Mesenchymal stem cell (in vitro differentiated cells and primary cell): Measurements from ENCODE around the gene NDUFA11.

Experiments used
- DNase-seq: peaks from one replicate; pipeline ENCODE4 v3.0.0-alpha.2; 2013
- H2AFZ ChIP-seq: one replicate; pipeline ENCODE4 v1.6.1; 2013; ENCODE audit warnings: low read depth, mild to moderate bottlenecking, control low read depth, inconsistent platforms, low read length, moderate library complexity
- H2AK5ac ChIP-seq: 2 replicates; pipeline ENCODE4 v1.6.1; 2013; ENCODE audit warnings: low read length, moderate library complexity, mild to moderate bottlenecking, inconsistent platforms; ENCODE audit not compliant: severe bottlenecking
- H2BK120ac ChIP-seq: one replicate; pipeline ENCODE4 v1.6.1; 2013; ENCODE audit warnings: low read depth, mild to moderate bottlenecking, inconsistent platforms, low read length, moderate library complexity
- H2BK12ac ChIP-seq, 2 experiments: one replicate each; pipeline ENCODE4 v1.6.1; 2013; ENCODE audit warnings: inconsistent platforms in 2 of 2, low read length in 2 of 2, mild to moderate bottlenecking in 2 of 2, moderate library complexity in 2 of 2, control low read depth in 1 of 2
- H2BK15ac ChIP-seq: one replicate; pipeline ENCODE4 v1.6.1; 2013; ENCODE audit warnings: mild to moderate bottlenecking, low read depth, inconsistent platforms; ENCODE audit not compliant: poor library complexity, severe bottlenecking
- H2BK5ac ChIP-seq: 2 replicates; pipeline ENCODE4 v1.6.1; 2013; ENCODE audit warnings: low read depth, mild to moderate bottlenecking, low read length, control low read depth, inconsistent platforms; ENCODE audit not compliant: poor library complexity, severe bottlenecking
- H3K14ac ChIP-seq, 2 experiments: one replicate each; pipeline ENCODE4 v1.6.1; 2013; ENCODE audit warnings: inconsistent platforms in 2 of 2, low read length in 2 of 2, control low read depth in 1 of 2, mild to moderate bottlenecking in 1 of 2, moderate library complexity in 1 of 2
- H3K18ac ChIP-seq, 2 experiments: one replicate each; pipeline ENCODE4 v1.6.1; 2013; ENCODE audit warnings: inconsistent platforms in 2 of 2, low read length in 2 of 2, control low read depth in 1 of 2, low read depth in 1 of 2, mild to moderate bottlenecking in 1 of 2
- H3K23ac ChIP-seq, 2 experiments: one replicate each; pipeline ENCODE4 v1.6.1; 2013; ENCODE audit warnings: inconsistent platforms in 2 of 2, low read length in 2 of 2, mild to moderate bottlenecking in 2 of 2, moderate library complexity in 2 of 2, control low read depth in 1 of 2
- H3K27ac ChIP-seq: 2 replicates; pipeline ENCODE4 v1.5.1; 2013; ENCODE audit warnings: mild to moderate bottlenecking, moderate library complexity, low read length, control low read depth, inconsistent platforms; ENCODE audit not compliant: poor library complexity, severe bottlenecking
- H3K27me3 ChIP-seq, 2 experiments: 2 replicates each; pipeline versions ENCODE4 v1.6.1 to v1.7.0; 2013; ENCODE audit warnings: low read length in 2 of 2, mild to moderate bottlenecking in 2 of 2, moderate library complexity in 2 of 2, control low read depth in 1 of 2, inconsistent platforms in 1 of 2; ENCODE audit not compliant: control insufficient read depth in 1 of 2, insufficient read depth in 1 of 2
- H3K36me3 ChIP-seq, 2 experiments: 2 replicates each; pipeline versions ENCODE4 v1.6.1 to v1.7.0; 2013; ENCODE audit warnings: low read length in 2 of 2, control low read depth in 1 of 2, inconsistent platforms in 1 of 2, low read depth in 1 of 2, mild to moderate bottlenecking in 1 of 2; ENCODE audit not compliant: insufficient read depth in 2 of 2, control insufficient read depth in 1 of 2
- H3K4ac ChIP-seq, 2 experiments: one replicate each; pipeline ENCODE4 v1.6.1; 2013; ENCODE audit warnings: inconsistent platforms in 2 of 2, low read length in 2 of 2, mild to moderate bottlenecking in 2 of 2, moderate library complexity in 2 of 2, control low read depth in 1 of 2, low read depth in 1 of 2
- H3K4me1 ChIP-seq: 2 replicates; pipeline ENCODE4 v1.6.1; 2013; ENCODE audit warnings: low read depth, low read length, control low read depth; ENCODE audit not compliant: control insufficient read depth, insufficient read depth
- H3K4me2 ChIP-seq: 2 replicates; pipeline ENCODE4 v1.6.1; 2013; ENCODE audit warnings: low read length, mild to moderate bottlenecking, inconsistent platforms; ENCODE audit not compliant: poor library complexity, severe bottlenecking
- H3K4me3 ChIP-seq, 2 experiments: 2 replicates each; pipeline versions ENCODE4 v1.5.1 to v1.7.0; 2013; ENCODE audit warnings: low read length in 2 of 2, mild to moderate bottlenecking in 2 of 2, control low read depth in 1 of 2, low read depth in 1 of 2; ENCODE audit not compliant: insufficient read depth in 1 of 2
- H3K79me1 ChIP-seq: replicated peaks from 2 replicates; pipeline ENCODE4 v1.6.1; 2013; ENCODE audit warnings: mild to moderate bottlenecking, control low read depth, low read length, inconsistent platforms; ENCODE audit not compliant: poor library complexity, severe bottlenecking
- H3K9ac ChIP-seq: 2 replicates; pipeline ENCODE4 v1.7.0; 2013; ENCODE audit warnings: mild to moderate bottlenecking, low read length, moderate library complexity
- H3K9me3 ChIP-seq: 2 replicates; pipeline ENCODE4 v1.7.0; 2013; ENCODE audit warnings: mild to moderate bottlenecking, low read length; ENCODE audit not compliant: control insufficient read depth
- H4K8ac ChIP-seq: one replicate; pipeline ENCODE4 v1.6.1; 2013; ENCODE audit warnings: inconsistent platforms, mild to moderate bottlenecking, low read length, moderate library complexity
- H4K91ac ChIP-seq: one replicate; pipeline ENCODE4 v1.6.1; 2013; ENCODE audit warnings: mild to moderate bottlenecking, low read length, inconsistent platforms
- WGBS: methylation state at CpG from one replicate; pipeline ENCODE4 v1.1.7; 2013; ENCODE audit warnings: mixed read lengths; 5-methylcytosine and 5-hydroxymethylcytosine counted together

Gene NDUFA11

DNA sequence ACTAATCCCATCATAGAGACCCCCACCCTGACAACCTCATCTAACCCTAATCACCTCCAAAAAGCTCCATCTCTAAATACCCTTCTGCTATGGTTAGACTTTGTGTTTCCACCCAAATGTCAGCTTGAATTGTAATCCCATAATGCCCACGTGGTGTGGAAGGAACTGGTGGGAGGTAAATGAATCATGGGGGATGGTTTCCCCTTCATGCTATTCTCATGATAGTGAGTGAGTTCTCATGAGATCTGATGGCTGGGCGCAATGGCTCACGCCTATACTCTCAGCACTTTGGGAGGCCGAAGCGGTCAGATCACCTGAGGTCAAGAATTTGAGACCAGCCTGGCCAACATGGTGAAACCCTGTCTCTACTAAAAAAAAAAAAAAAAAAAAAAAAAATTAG, 3.7 kb upstream of the NDUFA11 start:
- Histone ChIP-seq H3K4me3 (no peak overlapping the region), H2AK5ac (no peak overlapping the region), H3K4me1 (peaks cover 18% of the 10 kb centered on the region), H2BK15ac (no peak overlapping the region), H3K14ac (no peak overlapping the region), H3K23ac (no peak overlapping the region), H3K18ac (no peak overlapping the region), H3K27ac (no peak overlapping the region), H4K8ac (no peak overlapping the region), H3K79me1 (peaks cover 15% of the 10 kb centered on the region), H3K4me2 (no peak overlapping the region), H2AFZ (no peak overlapping the region), H2BK12ac (no peak overlapping the region), H3K4ac (no peak overlapping the region), H4K91ac (no peak overlapping the region), H2BK120ac (no peak overlapping the region), H3K9ac (no peak overlapping the region), H3K27me3 (no peaks in the 10 kb centered on the region), H3K36me3 (peaks cover 14 to 26% of the 10 kb centered on the region in 2 experiments), H2BK5ac (no peak overlapping the region), H3K9me3 (no peaks in the 10 kb centered on the region)
- WGBS = 22% methylated on average over 1 of the region's 5 CpGs
- no peak for DNase-seq

DNA sequence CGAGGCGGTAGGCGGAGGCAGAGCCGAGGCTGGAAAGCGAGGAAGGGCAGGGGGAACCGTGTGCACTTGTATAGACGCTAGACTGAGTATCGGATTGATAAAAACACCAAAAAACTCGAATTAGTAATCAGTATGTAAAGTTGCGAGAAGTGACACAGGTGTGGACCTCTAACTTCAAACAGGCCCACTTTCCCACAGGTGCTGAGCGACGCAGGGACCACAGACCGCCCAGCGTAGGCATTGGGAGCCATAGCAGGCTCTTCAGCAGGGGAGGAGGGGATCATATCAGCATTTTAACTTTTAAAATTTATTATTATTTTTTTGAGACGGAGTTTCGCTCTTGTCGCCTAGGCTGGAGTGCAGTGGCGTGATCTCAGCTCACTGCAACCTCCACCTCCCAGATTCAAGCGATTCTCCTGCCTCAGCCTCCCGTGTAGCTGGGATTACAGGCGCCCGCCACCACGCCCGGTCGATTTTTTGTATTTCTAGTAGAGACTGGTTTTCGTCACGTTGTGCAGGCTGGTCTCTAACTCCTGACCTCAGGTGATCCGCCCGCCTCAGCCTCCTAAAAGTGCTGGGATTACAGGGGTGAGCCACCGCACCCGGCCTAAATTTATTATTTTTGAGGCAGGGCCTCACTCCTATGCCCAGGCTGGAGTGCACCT, 1.7 kb upstream of the NDUFA11 start:
- Histone ChIP-seq H2BK120ac (no peak overlapping the region), H3K79me1 (peaks cover 18% of the 10 kb centered on the region), H3K27me3 (no peaks in the 10 kb centered on the region), H3K18ac (peak overlapping the region; percentile 14 to 82), H3K36me3 (peaks cover 23 to 26% of the 10 kb centered on the region in 2 experiments), H2AK5ac (no peak overlapping the region), H3K23ac (peak overlapping the region in 1 of 2 experiments; percentile 89), H3K9ac (peak overlapping the region; percentile 91), H3K4me3 (peak overlapping the region; percentile 93 to 100), H3K4me2 (peak overlapping the region; percentile 88), H2AFZ (peak overlapping the region; percentile 99), H2BK5ac (no peak overlapping the region), H2BK15ac (no peak overlapping the region), H3K14ac (peak overlapping the region in 1 of 2 experiments; percentile 98), H3K27ac (no peak overlapping the region), H3K4me1 (peaks cover 22% of the 10 kb centered on the region), H3K4ac (peak overlapping the region in 1 of 2 experiments; percentile 83), H4K91ac (no peak overlapping the region), H2BK12ac (peak overlapping the region in 1 of 2 experiments; percentile 18), H4K8ac (peak overlapping the region; percentile 14), H3K9me3 (no peaks in the 10 kb centered on the region)
- DNase-seq = no peak
- WGBS = 61% methylated on average over 30 of the region's 31 CpGs

- Histone ChIP-seq H3K4me1 (peaks cover 24% of the 10 kb centered on the region), H2AK5ac (no peak within 1 kb of the TSS), H3K4ac (peak within 1 kb of the TSS in 1 of 2 experiments; percentile 83), H2BK12ac (peak within 1 kb of the TSS in 1 of 2 experiments; percentile 18), H3K23ac (peak within 1 kb of the TSS in 1 of 2 experiments; percentile 89), H3K9me3 (no peaks in the 10 kb centered on the region), H2BK120ac (peak within 1 kb of the TSS; percentile 65), H3K14ac (peak within 1 kb of the TSS in 1 of 2 experiments; percentile 98), H3K18ac (peak within 1 kb of the TSS; percentile 68 to 82), H3K4me2 (peak within 1 kb of the TSS; percentile 88), H4K8ac (peak within 1 kb of the TSS; percentile 28), H2BK15ac (peak within 1 kb of the TSS; percentile 31), H2BK5ac (peak within 1 kb of the TSS; percentile 71), H3K27ac (peak within 1 kb of the TSS; percentile 91), H2AFZ (peak within 1 kb of the TSS; percentile 99), H3K4me3 (peak within 1 kb of the TSS; percentile 100), H3K79me1 (peaks cover 24% of the 10 kb centered on the region), H4K91ac (peak within 1 kb of the TSS; percentile 6), H3K27me3 (no peaks in the 10 kb centered on the region), H3K9ac (peak within 1 kb of the TSS; percentile 100), H3K36me3 (peaks cover 23 to 26% of the 10 kb centered on the region in 2 experiments)
- 1% methylated on average over 54 of the region's 61 CpGs for WGBS
- DNase-seq = peak; percentile 100
Observed at GRCh38 chr19:5904352-5905113, 943 bp upstream of the NDUFA11 start, which contains the start of gene VMAC. VMAC (plus strand) TSS chr19:5904872; CDS start chr19:5904891, 19 bp downstream.
